OCI-M1 (cell line): ENCODE measurements around the gene SPTBN1.

Experiments
- DNase-seq: peaks from one replicate; lab custom pipeline; 2025; lab: John Stamatoyannopoulos, UW

The SPTBN1 gene

GRCh38 chr2:54591551-54591950, 135.4 kb downstream of the SPTBN1 start:
- DNase-seq: no peak

- no peak for DNase-seq
These were observed 137.1 kb downstream of the SPTBN1 start for GRCh38 chr2:54593249-54593648.

GRCh38 chr2:54594048-54594447, 137.9 kb downstream of the SPTBN1 start:
- peak; percentile 19 for DNase-seq

GRCh38 chr2:54595161-54595803, 139.2 kb downstream of the SPTBN1 start:
- no peak for DNase-seq

GRCh38 chr2:54595999-54596902, 140.1 kb downstream of the SPTBN1 start:
- no peak for DNase-seq

- no peak for DNase-seq
These were observed 141.2 kb downstream of the SPTBN1 start for GRCh38 chr2:54597153-54597848.

GRCh38 chr2:54598347-54599325, 142.5 kb downstream of the SPTBN1 start:
- no peak for DNase-seq

- DNase-seq: no peak
These were observed 143.2 kb downstream of the SPTBN1 start for GRCh38 chr2:54599326-54599710.

- peak; percentile 13 for DNase-seq
These were observed 143.8 kb downstream of the SPTBN1 start for GRCh38 chr2:54599914-54600313.

- DNase-seq: no peak
These were observed 145.2 kb downstream of the SPTBN1 start for GRCh38 chr2:54601339-54601738.

- DNase-seq: no peak
These were observed 146.7 kb downstream of the SPTBN1 start for GRCh38 chr2:54602736-54603322.

GRCh38 chr2:54603357-54603756, 147.2 kb downstream of the SPTBN1 start:
- DNase-seq: no peak

GRCh38 chr2:54603796-54604195, 147.7 kb downstream of the SPTBN1 start:
- DNase-seq: no peak

- DNase-seq: no peak
These were observed 148.7 kb downstream of the SPTBN1 start for GRCh38 chr2:54604871-54605270.

- no peak for DNase-seq
These were observed 149.7 kb downstream of the SPTBN1 start for GRCh38 chr2:54605836-54606235.

- no peak for DNase-seq
These were observed 150.3 kb downstream of the SPTBN1 start for GRCh38 chr2:54606393-54606958.

GRCh38 chr2:54608224-54608623, 152.1 kb downstream of the SPTBN1 start:
- no peak for DNase-seq

GRCh38 chr2:54609241-54609640, 153.1 kb downstream of the SPTBN1 start:
- no peak for DNase-seq

- DNase-seq: no peak
These were observed 153.5 kb downstream of the SPTBN1 start for GRCh38 chr2:54609647-54610046.

- no peak for DNase-seq
These were observed 154.6 kb downstream of the SPTBN1 start for GRCh38 chr2:54610700-54611099.
